HG03457 (cell line): ENCODE data around the gene MAML3.

Experiments used
- ATAC-seq: cut with Tn5 transposase; IDR thresholded peaks from one replicate; pipeline ENCODE4 v1.9.1; 2021; ENCODE audit warnings: moderate number of reproducible peaks; ENCODE audit not compliant: unreplicated experiment

MAML3 gene

DNA sequence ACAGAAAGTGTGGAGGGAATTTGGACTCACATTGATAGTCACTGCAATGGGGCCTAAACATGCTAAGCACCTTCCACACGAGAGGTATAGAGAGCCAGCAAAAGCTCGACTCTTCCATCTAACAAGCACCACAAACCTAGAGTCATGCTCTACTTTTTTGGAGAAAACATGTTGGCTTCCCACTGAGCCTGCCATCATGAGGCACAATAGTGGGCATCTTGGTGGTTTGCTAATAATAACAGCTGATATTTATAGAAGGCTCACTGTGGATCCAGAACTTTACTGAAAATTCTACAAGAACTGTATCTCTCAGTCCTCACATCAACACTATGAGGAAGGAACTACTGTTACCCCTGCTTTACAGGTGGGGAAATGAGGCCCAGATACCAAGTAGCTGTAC lies 26.6 kb downstream of the MAML3 start:
- ATAC-seq, result no peak

- ATAC-seq, result no peak
These were observed 27.7 kb downstream of the MAML3 start for GRCh38 chr4:140126261-140126660.

GRCh38 chr4:140125374-140125773 lies 28.6 kb downstream of the MAML3 start:
- ATAC-seq, result no peak

DNA sequence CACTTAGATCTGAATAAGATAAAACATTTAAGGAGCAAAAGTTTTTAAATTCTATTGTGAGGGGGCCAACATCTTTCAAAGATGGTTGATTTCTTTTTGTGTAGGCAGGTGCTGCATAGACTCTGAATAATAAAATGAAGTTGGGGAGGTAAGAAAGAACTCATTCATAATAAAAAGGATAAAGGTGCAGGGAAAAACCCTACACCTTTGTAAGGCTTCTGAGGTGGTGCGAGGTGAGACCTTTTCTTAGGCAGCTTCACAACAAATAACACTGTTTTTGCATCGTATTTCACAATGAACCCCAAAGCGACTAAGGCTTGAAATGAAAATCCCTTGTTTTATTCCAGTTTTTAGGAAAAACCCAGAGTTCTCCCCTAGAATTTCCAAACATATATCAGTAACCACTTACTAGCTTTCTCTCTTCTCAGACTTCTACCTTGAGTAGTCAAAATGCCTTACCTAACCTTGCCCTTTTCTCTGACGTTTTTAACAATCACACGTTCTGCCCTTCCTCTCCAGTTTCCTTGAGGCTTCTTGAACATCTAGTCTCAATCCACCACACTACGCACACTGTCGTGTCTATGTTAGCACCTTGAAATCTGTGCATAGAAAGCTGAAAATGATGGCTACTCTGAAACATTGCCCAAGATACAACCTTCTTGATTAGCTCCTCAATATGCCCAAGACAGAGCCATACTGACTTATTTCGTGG lies 30.2 kb downstream of the MAML3 start:
- no peak for ATAC-seq

DNA sequence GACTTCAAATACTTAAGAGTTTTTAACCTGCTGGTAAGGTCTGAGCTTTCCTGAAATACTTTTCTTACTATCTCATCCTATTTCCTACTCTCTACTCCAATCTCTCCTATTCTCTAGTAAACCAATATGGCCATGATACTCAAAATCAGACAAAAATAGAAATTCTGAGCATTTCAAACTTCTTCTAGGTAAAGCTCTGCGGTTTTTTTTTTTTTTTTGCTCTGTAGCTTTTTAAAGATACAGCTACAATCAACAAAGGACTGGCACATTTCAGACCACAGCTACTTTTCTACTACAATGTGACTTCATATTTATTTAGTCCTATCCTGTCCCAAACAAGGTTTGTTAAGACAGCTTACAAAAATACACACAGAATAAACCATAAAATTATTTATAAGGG lies 31.1 kb downstream of the MAML3 start:
- no peak for ATAC-seq

DNA sequence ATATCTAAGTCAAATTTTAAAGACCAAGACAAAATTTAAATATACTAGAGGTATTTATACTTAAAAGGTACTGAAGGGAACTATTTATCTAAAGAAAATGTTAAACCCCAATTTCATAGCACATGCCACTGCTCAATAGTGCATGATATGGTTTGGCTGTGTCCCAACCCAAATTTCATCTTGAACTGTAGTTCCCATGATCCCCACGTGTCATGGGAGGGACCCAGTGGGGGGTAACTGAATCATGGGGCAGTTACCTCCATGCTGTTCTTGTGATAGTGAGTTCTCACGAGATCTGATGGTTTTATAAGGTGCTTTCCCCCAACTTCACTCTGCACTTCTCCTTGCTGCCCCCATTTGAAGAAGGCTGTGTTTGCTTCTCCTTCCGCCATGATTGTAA lies 32.3 kb downstream of the MAML3 start:
- no peak for ATAC-seq

DNA sequence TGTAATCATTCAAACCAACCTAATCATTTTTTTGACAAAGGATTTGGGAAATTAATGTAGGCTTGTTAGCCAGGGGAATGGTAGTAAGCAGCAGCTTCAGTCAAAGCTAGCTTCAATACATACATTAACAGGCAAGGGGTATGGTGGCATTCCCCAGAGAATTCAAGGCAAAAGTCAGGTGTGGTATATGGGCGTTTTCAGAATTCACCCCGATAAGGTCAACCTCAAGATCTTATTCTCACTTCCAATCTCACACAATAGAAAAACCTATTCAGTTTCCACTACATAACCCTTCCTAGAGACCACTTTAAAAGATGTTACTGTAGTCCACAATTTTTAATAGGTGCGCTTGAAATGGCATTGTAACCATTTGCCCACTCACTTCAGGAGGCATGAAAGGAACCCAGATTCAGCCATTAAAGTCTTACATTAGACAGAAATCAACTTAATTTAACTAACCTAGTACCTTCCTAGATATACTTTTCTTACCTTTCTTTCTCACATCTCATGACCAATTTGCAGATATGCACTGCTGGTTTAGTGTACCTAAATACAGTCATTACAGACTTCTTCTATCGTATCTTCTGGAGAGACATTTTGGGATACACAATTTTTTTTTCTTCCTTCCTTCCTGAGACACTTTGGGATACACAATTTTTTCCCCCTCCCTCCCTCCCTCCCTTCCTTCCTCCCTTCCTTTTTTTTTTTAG lies 34.9 kb downstream of the MAML3 start:
- no peak for ATAC-seq

DNA sequence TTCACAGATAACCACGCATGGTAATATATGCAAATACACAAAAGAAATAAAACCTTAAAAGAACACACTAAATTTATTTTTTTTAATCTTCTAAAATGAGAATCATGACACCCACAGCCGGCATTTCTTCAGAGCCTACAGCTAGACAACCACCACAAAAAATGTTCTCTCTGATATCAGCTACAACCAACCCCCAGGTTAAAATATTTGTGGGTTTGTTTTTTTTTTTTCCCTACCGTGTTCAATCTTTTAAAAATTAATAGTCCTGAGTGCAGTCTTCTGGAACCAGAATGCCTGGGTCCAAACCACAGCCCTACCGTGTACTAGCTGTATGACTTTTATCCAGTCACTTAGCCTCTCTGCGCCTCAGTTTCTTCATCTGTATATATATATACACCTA lies 36.0 kb downstream of the MAML3 start:
- no peak for ATAC-seq

- ATAC-seq, result no peak
These were observed 37.4 kb downstream of the MAML3 start for GRCh38 chr4:140116442-140117104.

GRCh38 chr4:140115140-140115539 lies 38.8 kb downstream of the MAML3 start:
- no peak for ATAC-seq

DNA sequence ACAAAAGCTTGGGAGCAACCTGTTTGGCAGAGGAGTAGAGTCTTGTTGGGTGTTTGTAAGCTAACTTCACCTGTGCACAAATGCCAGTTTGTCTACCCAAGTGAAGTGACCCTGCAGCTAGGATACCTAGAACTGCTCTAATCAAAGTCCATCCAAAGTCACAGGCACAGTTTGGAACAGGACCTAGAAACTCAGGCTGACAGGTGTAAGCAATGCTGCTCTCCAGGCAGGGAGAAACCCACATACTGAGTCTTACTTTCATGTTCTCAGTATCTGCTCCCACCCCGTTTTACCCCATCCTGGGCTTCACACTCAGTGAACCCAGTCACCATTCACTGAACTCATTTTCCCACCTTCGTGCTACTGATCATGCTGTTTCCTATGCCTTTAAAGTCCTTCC lies 40.3 kb downstream of the MAML3 start:
- ATAC-seq, result no peak

- no peak for ATAC-seq
These were observed 41.4 kb downstream of the MAML3 start for GRCh38 chr4:140112576-140112975.

- ATAC-seq, result no peak
These were observed 42.7 kb downstream of the MAML3 start for GRCh38 chr4:140111256-140111655.

GRCh38 chr4:140110542-140111215 lies 43.3 kb downstream of the MAML3 start:
- ATAC-seq, result no peak

DNA sequence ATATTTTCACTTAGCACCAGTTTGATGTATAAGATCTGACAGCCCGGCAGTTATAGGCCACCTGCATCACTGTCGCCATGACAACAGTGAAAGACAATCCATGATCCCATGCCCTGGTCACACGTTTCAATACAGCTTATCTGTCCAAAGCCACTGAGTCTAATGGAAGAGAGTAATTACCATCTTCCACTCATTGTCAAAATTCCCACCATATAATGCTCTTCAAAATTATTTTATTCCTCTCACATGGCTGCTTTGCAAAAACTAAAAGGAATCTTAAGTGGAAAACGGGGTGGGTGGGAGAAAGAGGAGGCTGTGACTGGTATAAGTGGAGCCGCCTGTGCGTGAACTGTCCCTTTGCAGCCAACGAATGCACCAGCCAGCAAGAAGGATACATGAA lies 44.2 kb downstream of the MAML3 start:
- ATAC-seq, result no peak

DNA sequence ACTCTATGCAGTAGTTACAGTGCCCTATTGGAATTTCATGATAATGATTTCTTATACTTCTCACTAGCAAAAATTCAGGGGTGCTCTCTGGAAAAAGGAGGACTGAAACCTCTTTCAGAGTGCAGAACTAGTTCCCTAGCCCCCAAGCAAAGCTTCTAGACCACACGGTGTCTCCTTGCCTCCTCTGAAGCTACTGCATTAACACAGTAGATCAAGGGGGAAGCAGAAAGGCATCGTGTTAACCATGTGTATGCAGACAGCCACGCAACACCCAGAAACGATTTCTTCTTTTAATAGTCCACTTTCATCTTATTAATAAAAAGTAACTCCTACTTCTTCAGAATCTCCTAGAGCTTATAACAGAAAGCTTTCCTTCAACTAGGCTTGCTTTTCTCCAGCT lies 44.7 kb downstream of the MAML3 start:
- ATAC-seq, result no peak

DNA sequence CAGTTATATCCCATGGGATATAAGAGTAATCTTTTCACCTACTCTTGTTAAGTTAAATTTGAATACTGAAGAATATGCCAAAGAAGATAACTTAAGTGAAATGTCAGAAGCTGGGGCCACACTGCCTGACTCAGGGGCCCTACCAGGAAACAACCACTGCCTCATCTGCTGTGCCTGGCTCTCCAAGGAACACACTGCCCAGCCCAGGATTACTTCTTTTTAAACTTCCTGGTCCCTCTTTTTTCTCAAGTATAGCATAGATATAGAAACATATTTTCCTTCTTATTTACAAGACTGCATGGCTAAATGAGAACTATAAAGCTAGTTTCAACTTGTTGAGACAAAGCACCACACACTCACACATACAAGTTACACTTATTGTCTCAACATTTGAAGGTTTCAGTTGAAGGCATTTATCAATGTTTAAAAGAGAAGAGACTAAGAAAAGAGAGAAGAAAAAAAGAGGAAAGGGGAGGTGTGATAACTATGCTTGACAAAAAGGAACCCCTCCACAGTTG lies 45.2 kb downstream of the MAML3 start:
- no peak for ATAC-seq

- ATAC-seq, result no peak
These were observed 45.7 kb downstream of the MAML3 start for GRCh38 chr4:140108243-140108642.

DNA sequence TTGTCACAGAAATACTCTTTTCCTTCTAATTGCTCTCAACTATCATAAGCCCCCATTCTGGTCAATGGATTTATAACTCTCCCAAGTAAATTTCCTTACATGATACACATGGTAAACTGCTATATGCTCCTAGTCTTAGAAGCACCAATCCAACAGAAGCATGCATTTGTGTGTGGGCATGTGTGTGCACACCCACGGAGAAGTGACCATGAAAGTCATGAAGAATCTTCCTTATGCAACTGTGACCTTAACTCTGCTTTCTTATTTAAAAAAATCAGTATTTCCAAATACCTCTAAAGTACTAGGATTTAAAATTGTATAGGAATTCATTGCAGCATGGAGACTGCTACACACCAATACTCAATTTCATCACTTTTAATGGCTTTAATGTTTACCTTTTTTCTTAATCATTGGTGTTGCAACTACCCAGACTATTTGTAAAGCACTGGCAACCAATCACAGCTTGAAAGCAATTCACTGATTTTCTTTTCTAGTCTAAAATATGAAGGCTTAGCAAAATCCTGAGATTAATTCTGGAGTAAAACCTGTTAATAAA lies 47.6 kb downstream of the MAML3 start:
- no peak for ATAC-seq

DNA sequence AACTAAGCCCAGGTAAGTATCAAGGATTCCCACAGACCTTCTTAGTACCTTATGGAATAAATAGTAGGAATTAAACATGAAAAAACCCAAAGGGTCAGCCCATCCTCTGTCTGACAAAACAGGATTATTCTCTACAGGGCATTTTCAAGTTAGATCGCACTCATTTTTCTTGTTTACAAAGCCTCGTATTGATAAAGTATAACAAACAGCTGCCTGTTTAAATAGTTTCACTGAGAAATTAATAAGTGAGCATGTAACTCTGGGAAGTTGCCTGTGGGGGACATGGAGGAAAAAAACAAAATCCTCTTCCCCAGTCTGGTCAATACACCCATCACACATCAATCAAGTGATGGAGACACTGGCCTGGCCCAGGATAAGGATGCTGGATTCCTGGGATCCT lies 48.5 kb downstream of the MAML3 start:
- ATAC-seq, result no peak

DNA sequence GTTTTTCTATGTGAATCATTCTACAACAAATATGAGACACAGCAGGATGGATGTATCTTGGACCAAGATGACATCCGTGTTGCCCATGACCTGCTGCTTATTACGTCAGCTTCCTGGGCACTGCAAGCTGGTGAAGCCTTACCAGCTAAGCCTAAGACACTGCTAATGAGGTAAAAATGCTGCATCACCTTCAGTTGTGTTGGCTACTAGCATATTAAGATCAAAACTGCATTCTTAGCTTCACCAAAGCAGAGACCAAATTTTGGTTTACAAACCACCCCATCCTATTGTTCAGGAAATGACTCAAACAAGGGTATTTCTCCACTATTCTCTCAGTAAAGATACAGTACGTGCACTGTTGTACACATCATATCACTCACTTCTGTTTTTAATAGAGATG lies 50.3 kb downstream of the MAML3 start:
- peak; percentile 95 for ATAC-seq
